ENCODE measurements around the gene TACC2.

TACC2 gene

DNA sequence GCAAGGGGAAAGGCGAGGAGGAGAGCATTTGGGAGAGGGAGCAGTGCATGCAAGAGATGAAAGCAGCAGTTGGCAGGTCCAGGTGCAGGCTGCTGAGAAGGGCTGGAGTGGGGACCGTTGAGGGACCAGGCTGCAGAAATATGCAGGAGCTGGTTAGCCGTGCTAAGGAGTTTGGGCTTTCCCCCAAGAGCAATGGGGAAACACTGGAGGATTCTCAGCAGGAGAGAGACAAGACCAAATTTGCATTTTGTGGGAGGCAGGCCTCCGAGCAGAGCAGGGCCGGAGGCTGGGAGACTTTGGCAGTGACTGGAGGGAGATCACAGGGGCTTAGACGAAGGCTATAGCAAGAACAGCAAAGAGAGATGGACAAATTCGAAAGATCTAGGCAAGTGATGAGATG is 293.9 kb downstream of the TACC2 start:
- no peak for DNase-seq

- no peak for DNase-seq
These were observed 296.8 kb downstream of the TACC2 start for GRCh38 chr10:122285506-122286444.

GRCh38 chr10:122286867-122287266 is 297.9 kb downstream of the TACC2 start:
- DNase-seq, result no peak

DNA sequence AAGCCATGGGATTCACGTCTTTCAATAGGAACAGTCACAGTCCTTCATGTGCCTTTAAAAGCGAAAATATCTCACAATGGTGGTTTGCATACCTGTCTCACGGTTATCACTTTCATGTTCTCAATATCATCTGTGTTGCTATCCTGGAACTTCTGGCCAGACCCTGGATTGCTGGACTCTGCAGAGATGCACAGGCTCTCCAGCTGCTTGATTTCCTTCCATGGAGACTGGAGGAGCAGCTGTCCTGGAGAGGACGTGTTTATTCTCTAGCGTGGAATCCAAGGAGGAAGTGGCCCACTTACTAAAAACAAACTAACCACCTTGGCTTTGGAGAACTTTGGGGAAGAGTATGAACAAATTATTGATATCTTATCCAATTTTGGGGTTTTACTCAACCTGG is 298.6 kb downstream of the TACC2 start:
- no peak for DNase-seq

GRCh38 chr10:122288262-122288661 is 299.3 kb downstream of the TACC2 start:
- DNase-seq, result no peak

GRCh38 chr10:122288917-122289316 is 300.0 kb downstream of the TACC2 start:
- DNase-seq, result no peak

DNA sequence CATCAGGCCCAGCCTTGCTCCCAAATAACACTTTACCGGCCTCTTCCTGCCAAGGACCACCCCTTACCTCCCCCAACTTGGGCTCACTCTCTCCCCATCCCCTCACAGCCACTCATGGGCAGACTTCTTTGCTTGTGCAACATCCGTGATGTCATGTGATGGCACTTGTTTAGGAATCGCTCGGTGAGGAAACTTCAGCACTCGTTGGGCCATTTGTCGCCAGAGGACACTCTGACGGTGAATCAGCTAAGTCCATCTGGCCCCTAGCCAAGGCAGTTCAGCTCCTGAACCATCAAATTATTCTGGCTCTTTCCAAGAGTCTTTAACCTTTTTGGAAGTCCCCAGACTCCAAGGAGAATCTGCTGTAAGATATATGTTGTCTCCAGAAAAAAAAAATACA is 301.4 kb downstream of the TACC2 start:
- no peak for DNase-seq

DNA sequence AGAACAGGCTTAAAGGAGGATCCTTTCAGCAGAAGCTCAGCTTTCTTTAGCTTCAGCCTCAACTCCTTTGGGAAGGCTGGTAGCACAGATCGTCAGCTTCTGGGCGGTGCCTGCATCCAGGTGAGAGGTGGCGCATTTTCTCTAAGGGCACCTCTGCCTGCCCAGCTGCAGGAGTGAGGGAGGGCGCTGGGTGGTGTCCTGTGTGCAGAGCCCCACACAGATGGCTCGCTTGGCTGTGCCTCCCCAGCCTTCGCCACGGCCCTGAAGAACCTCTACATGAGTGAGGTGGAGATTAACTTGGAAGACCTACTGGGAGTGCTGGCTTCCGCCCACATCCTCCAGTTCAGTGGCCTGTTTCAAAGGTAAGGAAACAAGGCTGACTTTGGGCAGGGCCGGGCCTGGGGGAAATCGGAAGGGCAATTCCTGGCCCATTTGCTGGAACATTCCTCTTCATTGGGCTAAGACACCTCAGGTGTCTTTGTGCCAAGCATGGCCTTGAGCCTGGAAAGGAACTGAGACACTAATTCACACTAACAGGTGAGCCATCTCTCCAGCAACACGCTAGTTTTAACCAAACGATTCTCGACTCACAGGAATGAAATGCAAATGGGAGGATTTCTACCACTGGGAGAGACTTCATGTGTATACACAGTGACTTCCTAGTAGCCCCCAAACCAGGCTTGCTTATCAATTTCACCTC is 302.0 kb downstream of the TACC2 start:
- DNase-seq, result no peak

- DNase-seq, result no peak
These were observed 302.8 kb downstream of the TACC2 start for GRCh38 chr10:122291739-122292138.

GRCh38 chr10:122292376-122292775 is 303.4 kb downstream of the TACC2 start:
- no peak for DNase-seq

GRCh38 chr10:122293156-122293960 is 304.4 kb downstream of the TACC2 start:
- no peak for DNase-seq

DNA sequence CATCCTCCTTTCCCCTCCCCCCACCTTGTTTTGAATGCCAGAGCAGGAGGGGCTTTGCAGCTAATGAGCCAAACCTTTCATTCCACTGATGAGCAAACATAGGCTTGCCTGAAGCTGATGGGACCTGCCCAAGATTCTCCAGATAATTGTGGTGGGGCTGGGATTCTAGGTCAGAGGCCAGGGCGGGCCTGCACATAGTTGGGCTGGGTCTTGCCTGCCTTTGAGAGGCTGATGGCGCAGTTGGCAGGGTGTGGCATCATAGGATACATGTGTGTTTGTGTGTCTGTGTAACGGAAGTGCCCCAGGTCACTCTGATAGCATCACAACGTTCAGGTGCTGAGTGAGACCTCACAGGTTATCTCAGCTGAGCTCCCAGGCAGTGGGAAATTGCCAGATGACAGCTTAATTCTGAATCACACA is 305.0 kb downstream of the TACC2 start:
- no peak for DNase-seq

DNA sequence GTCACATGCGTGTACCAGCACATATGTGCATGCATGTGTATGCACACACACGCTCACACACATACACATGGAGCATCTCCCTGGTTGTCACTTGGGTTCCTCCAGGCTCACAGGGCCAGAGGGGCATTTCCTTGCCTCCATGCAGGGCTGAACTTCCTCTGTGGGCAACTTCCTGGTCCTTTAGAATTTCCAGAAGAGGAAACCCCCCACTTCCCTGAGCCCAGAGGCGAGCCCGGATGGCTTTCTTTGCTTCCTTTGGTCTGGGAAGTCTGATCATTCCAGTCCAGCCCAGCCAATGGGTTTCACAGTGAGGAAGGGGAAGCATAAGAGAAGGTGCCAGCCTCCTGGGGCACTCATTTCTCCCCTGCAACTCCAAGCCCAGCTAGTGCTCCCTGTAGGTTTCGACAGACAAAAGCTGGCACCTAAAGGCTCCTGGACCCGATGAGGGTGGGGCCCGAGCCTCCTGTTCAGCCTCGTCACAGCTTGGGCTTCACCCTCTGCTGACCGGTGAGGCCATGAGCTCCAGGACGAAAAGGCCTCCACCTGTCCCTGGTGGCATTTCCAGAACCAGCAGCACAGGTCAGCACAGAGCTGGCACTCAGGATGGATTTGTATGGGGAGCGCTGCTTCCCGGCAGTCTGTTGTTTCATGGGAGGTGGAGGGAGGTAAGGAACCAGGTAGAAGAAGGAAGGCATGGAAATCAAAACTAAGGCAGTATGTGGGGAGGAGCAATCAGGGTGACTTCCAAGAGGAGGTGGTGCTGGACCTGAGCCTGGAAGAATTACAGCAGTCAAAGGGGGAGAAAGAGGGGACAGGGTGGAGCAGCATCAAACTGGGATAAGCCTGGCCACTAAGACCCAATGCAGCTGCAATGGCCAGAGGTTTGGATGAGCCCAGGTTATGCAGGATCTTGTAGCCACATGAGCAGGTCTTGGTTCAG is 305.8 kb downstream of the TACC2 start:
- no peak for DNase-seq

GRCh38 chr10:122295451-122295809 is 306.5 kb downstream of the TACC2 start:
- no peak for DNase-seq

DNA sequence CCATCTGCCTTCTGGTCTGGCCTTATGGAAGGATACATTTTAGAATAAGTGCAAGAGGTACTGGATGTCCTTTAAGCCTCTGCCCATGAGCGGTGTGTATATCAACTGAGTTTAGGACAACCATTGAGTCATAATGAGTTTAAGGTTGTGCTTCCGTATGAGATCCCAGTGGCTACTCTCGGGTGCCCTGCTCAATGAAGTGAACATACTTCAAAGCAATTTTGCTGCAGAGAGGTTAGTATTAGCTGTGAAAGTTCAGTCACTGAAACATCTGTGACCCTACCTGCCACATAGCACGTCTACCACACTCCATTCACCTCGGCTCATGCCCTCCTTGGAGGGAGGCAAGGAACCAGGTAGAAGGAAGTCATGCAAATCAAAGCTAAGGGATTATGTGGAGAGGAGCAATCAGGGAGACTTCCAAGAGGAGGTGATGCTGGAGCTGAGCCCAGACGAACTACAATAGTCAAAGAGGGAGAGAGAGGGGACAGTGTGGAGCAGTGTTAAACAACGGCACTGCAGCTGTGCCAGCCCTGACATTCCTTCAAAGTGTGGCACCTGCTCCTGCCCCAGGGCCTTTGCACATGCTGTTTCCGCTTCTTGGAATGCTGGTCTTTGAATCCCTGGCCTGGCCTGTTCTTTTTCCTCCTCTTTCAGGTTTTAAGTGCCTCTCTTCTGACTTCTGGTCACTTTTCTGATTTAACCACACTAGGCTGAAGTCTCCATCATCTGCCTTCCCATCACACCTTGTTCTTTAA is 307.6 kb downstream of the TACC2 start:
- DNase-seq, result no peak

DNA sequence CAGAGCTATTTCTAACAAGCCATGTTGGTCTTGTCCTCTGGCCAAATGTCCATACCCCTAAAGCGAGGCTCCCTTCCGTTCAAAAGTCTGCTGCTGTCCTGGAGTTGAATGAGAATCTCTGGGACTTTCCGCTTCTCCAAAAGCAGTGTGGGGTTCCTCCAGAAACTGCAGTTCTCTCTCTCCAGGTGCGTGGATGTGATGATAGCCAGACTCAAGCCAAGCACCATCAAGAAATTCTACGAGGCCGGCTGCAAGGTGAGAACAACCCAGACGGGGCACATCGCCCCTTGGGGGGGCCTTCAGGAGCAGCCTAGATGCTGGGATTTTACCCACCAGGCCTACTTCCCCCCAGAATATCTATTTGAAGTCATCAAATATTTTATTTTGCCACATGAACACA is 308.6 kb downstream of the TACC2 start:
- DNase-seq, result no peak

DNA sequence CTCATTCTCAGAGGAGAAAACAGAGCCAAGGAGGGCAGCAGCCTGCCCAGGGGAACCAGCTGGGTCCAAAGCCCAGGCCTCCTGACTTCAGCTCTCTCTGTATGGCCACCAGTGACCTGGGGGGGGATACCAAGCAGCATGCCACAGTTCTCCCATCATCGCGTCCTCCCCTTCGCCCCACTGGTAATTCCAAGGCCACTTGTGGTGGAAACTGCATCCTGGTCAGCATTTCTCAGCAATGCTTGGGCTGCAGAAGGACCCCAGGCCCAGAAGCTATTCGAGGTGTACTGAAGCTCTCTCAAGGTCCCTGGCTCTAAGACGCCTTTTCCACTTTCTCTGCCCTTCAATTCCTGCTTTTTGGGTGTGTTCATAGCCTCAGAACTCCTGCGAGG is 309.2 kb downstream of the TACC2 start:
- DNase-seq, result no peak

DNA sequence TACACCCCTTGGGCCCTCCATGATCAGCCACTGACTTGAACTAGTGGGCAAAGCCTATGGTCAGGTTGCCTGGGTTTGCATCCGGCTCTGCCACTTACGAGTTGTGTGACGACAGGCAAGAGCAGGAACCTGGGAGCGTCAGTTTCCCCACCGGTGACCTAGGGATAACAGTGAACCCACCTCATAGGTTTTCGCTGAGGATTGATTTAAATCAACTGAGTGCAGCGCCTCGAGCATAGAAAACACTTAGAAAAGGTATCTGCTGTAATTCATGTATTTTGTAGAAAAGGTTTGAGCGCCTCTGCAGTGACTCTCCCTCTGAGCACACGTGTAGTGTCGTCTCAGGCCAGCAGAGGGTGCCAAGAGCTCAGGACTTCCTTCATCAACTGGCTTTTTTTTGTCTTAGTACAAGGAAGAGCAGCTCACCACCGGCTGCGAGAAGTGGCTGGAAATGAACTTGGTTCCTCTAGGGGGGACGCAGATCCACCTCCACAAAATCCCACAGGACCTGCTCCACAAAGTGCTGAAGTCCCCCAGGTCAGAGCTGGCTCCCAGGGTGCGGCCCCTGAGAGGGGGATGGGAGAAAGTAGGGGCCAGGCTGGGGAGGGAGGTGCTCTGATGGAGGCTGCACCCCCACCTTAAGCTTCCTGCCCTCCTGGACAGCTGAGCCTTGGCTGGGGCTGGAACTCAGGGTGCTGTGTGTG is 309.8 kb downstream of the TACC2 start:
- DNase-seq, result peak; percentile 68

DNA sequence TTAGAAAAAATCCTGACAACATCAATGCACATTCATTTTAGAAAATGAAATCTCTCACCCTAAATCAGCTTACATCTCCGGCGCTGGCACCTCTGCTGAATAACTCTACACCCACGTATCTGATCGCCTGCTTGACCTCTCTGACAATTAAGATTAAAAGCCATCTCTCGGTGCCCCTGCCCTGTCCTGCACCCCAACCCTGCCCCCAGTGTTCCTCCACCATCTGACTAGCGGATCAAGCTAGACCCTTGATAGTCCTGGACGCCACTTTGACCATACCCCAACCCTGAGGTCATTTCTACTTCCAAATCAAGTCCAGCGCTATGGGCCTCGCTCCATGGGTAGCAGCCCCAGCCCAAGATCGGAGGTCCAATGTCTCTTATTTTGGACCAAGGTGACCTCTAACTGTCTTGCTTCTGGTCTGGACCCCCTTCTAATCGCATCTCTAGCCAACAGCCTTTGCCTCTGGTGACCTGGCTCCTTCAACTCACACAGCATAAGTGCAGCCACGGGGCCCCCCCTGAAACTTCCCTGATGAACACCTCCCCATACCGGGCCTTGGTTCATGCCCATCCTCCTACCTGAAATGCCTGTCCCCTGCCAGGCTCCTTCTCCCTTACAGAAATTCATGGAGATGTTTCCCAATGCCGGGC is 310.6 kb downstream of the TACC2 start:
- DNase-seq, result no peak

Data from activated CD4-positive, CD25-positive, alpha-beta regulatory T cell treated with anti-CD3 and anti-CD28 coated beads, Interleukin-2, amount 50 U/mL, for 72 hours (primary cell).